Uterus (tissue), 2 donors: ENCODE data around the gene ALOX12.

Source experiments
- POLR2A ChIP-seq, 2 donors: fragments of 450-650 bp; IDR thresholded peaks; one replicate each; pipeline ENCODE4 v1.6.1; 2016; ENCODE audit warnings: antibody characterized with exemption in 2 of 2, mild to moderate bottlenecking in 1 of 2, moderate library complexity in 1 of 2
- TF ChIP-seq, protein P1 (sequence below), 4 experiments: fragments of 200-600 bp in 2 of 4; fragments of 450-650 bp in 2 of 4; sonication (generic) in 2 of 4; IDR thresholded peaks; one replicate each; pipeline ENCODE4 v1.5.1; 2016 to 2019; ENCODE audit warnings: antibody characterized with exemption in 4 of 4, mild to moderate bottlenecking in 2 of 4, moderate library complexity in 1 of 4

DNA sequence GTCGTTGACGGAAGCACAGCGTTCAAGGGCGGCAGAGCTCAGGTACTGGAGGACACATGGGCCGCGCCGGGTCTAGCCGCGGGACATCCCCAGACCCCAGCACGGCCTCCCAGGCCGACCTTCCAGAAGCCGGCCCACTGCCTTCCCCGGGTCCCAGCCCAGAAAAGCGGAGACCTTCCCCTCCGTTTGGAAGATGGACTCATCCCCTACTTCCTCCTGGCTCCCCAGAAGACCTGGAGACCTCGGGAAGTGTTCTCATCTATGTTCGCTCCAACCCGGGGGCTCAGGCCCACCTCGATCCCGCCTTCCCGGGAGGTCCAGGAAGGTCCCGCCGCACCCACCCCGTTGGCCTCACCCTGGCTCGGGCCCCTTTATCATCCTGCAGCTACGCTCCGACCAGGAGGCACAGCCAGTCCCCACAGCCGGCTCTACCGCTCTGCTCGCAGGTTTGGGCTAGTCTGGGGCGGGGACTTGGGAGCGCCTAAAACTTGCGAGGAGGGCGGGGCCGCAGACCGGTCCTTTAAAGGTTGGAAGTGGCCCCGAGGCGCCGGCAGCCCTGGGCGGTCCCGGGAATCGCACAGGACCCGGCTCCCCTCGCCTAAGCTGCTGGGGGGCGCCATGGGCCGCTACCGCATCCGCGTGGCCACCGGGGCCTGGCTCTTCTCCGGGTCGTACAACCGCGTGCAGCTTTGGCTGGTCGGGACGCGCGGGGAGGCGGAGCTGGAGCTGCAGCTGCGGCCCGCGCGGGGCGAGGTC lies at the start of gene ALOX12:
- TF ChIP-seq POLR2A (IDR thresholded peaks at IDR 0.05), result no peak
- TF ChIP-seq, protein P1, sequence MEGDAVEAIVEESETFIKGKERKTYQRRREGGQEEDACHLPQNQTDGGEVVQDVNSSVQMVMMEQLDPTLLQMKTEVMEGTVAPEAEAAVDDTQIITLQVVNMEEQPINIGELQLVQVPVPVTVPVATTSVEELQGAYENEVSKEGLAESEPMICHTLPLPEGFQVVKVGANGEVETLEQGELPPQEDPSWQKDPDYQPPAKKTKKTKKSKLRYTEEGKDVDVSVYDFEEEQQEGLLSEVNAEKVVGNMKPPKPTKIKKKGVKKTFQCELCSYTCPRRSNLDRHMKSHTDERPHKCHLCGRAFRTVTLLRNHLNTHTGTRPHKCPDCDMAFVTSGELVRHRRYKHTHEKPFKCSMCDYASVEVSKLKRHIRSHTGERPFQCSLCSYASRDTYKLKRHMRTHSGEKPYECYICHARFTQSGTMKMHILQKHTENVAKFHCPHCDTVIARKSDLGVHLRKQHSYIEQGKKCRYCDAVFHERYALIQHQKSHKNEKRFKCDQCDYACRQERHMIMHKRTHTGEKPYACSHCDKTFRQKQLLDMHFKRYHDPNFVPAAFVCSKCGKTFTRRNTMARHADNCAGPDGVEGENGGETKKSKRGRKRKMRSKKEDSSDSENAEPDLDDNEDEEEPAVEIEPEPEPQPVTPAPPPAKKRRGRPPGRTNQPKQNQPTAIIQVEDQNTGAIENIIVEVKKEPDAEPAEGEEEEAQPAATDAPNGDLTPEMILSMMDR (IDR thresholded peaks at IDR 0.05), result no peak
